ENCODE measurements around the gene FEZF2. TPM values are rescaled to one million over a fixed set of nuclear protein-coding genes. Genes with fewer than 3 reads are reported as not detected.

The FEZF2 gene
- total and polyA plus RNA-seq, 2 of the 8 experiments (the other 6 are each of a cell fraction or from before 2014, with no cell fraction given): 0.06 TPM; not detected in 1

DNA sequence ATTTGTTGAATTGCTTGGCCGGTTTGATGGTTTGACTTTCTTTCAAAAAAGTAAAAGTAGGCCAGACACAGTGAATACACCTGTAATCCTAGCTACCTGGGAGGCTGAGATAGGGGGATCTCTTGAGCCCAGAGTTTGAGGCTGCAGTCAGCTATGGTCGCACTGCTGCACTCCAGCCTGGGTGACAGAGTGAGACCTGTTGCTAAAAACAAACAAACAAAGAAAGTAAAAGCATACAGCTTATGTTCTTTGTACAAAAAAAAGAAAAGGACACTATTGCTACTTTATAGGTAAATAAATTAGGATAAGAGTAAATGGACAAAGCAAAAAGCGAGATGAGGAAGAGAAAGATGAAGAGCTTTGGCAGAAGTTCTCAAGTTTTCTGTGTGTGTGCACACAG lies 13.9 kb upstream of the FEZF2 start:
- H4K91ac ChIP-seq (replicated peaks; ENCODE audit: insufficient read length, low read length): no peak overlapping the region

More for the DNA sequence above, 13.9 kb upstream of the FEZF2 start:
- H3K56ac ChIP-seq (replicated peaks; ENCODE audit: insufficient read length, low read depth, low read length): no peak overlapping the region
- H2AFZ ChIP-seq (ENCODE audit: low read length): no peak overlapping the region
- H3K27ac ChIP-seq (ENCODE audit: low read depth, low read length): no peak overlapping the region
- no peak overlapping the region for H2BK15ac ChIP-seq (ENCODE audit: low read length)
- no peaks in the 10 kb centered on the region for H3K23me2 ChIP-seq (ENCODE audit: low read depth, low read length)
- H2BK120ac ChIP-seq (replicated peaks; ENCODE audit: low read depth, low read length): no peak overlapping the region
- H2BK12ac ChIP-seq (ENCODE audit: low read depth, low read length): no peak overlapping the region
- H3K14ac ChIP-seq (ENCODE audit: insufficient read length): no peak overlapping the region
- no peak overlapping the region for H3K23ac ChIP-seq (ENCODE audit: insufficient read length)
- DNase-seq (ENCODE audit: low read depth in 1 of 2, low spot score in 2 of 2): no peak
- no peaks in the 10 kb centered on the region for H3K9me3 ChIP-seq (ENCODE audit: insufficient read depth in 2 of 2, low read depth in 1 of 2, low read length in 1 of 2)
- no peaks in the 10 kb centered on the region for H4K20me1 ChIP-seq (replicated peaks in 1 of 2; ENCODE audit: control insufficient read depth in 1 of 2, insufficient read depth in 2 of 2, low read length in 2 of 2)
- no peaks in the 10 kb centered on the region for H3K79me2 ChIP-seq (ENCODE audit: control insufficient read depth in 1 of 2, insufficient read depth in 2 of 2, low read length in 2 of 2)
- H3K4me2 ChIP-seq (ENCODE audit: insufficient read depth in 1 of 2, low read depth in 2 of 2, low read length in 2 of 2): no peak overlapping the region
- peaks cover 0 to 6% (median 2%) of the 10 kb centered on the region in 4 experiments; a peak in 4 of 7 replicates for H3K27me3 ChIP-seq (replicated peaks in 1 of 4; ENCODE audit: control insufficient read depth in 3 of 4, extremely low read depth in 1 of 4, insufficient read depth in 3 of 4, low read length in 3 of 4)
- no peak overlapping the region for H2BK5ac ChIP-seq (ENCODE audit: low read depth, low read length)
- no peak overlapping the region for H4K8ac ChIP-seq (ENCODE audit: extremely low read depth, insufficient read depth, low read length)
- no peaks in the 10 kb centered on the region for H3K36me3 ChIP-seq (ENCODE audit: control insufficient read depth in 2 of 4, insufficient read depth in 4 of 4, low read length in 3 of 4)
- POLR2A ChIA-PET (ENCODE audit: partially characterized antibody): no interaction called here
- 89 to 100% methylated on average over 1 to 3 of the region's 3 CpGs for WGBS, 2 experiments (ENCODE audit: extremely low coverage in 1 of 2, insufficient coverage in 1 of 2, insufficient read length in 1 of 2, insufficient replicate concordance in 2 of 2, low coverage in 1 of 2, low lambda C conversion rate in 2 of 2, missing lambda C conversion rate in 1 of 2)
- no peak overlapping the region for H3K18ac ChIP-seq (ENCODE audit: extremely low read depth, low read length)
- no peak overlapping the region for H3K9ac ChIP-seq (replicated peaks in 1 of 4; ENCODE audit: extremely low read depth in 1 of 4, low read depth in 3 of 4, low read length in 3 of 4)
- no peak for FAIRE-seq
- TF ChIP-seq SIX5 (IDR thresholded peaks at IDR 0.05; ENCODE audit: low read depth, low read length) (no peak), CTBP2 (IDR thresholded peaks at IDR 0.05; ENCODE audit: borderline replicate concordance, insufficient read depth, insufficient read length, low read length) (no peak), BCL11A (IDR thresholded peaks at IDR 0.05; ENCODE audit: low read depth in 2 of 2, low read length in 2 of 2) (no peak), GTF2F1 (IDR thresholded peaks at IDR 0.05; ENCODE audit: borderline replicate concordance, low read depth, low read length) (no peak), EGR1 (IDR thresholded peaks at IDR 0.05; ENCODE audit: borderline replicate concordance, low read depth, low read length) (no peak), JUN (IDR thresholded peaks at IDR 0.05; ENCODE audit: low read depth, low read length) (no peak)
- H3K4ac ChIP-seq (replicated peaks; ENCODE audit: insufficient read length, low read depth, low read length): no peak overlapping the region
- no peaks in the 10 kb centered on the region for H3K4me1 ChIP-seq (replicated peaks in 1 of 4; ENCODE audit: control insufficient read depth in 3 of 4, insufficient read depth in 4 of 4, low read length in 3 of 4)
- no peak overlapping the region for H4K5ac ChIP-seq (ENCODE audit: insufficient read length, low read depth, low read length)
- no peaks in the 10 kb centered on the region for H3K79me1 ChIP-seq (ENCODE audit: low read depth, low read length)
- no peak overlapping the region for H3K4me3 ChIP-seq (ENCODE audit: extremely low read depth in 1 of 4, insufficient read depth in 2 of 4, low read depth in 3 of 4, low read length in 4 of 4)
- H2BK20ac ChIP-seq (ENCODE audit: low read length): no peak overlapping the region
- CTCF ChIA-PET (ENCODE audit: partially characterized antibody): interaction anchor here (0.9 to 1.5 kb wide), 3 partner anchors 13 to 91 kb away, joined by 3 read pairs; no protein-coding TSS in a partner anchor
- H2AK5ac ChIP-seq (ENCODE audit: low read depth, low read length): no peak overlapping the region
